ENCODE results near the gene PCDHB6.
"Not testable (repeated sequence)": the region's sequence is repeated elsewhere in the genome, so short reads cannot be mapped to it uniquely, and the experiment has no call there.

PCDHB6 gene

GRCh38 chr5:141201646-141202045 is 51.8 kb downstream of the PCDHB6 start:
- not testable (repeated sequence) for DNase-seq (ENCODE audit: low read depth in 3 of 3, low spot score in 1 of 3)

Measured in stimulated activated CD4-positive, alpha-beta T cell treated with anti-CD3 and anti-CD28 coated beads, TNF-alpha, amount 100 ng/mL, for 1 hour (primary cell).